Mononuclear cell (primary cell): ENCODE results near the gene CNTN2. TPM values are rescaled to one million over a fixed set of nuclear protein-coding genes. Genes with fewer than 3 reads are reported as not detected.

ENCODE experiments used
- H3K27me3 ChIP-seq: 2 replicates; pipeline ENCODE4 v1.6.0; 2011; ENCODE audit warnings: low read length, control low read depth; ENCODE audit not compliant: insufficient read depth
- H3K4me1 ChIP-seq: 2 replicates; pipeline ENCODE4 v1.5.1; 2011; ENCODE audit warnings: mild to moderate bottlenecking, low read length, control low read depth; ENCODE audit not compliant: insufficient read depth
- H3K4me3 ChIP-seq: 2 replicates; pipeline ENCODE4 v1.5.1; 2011; ENCODE audit warnings: mild to moderate bottlenecking, low read length, moderate library complexity
- H3K9me3 ChIP-seq: 2 replicates; pipeline ENCODE4 v1.5.1; 2011; ENCODE audit warnings: low read depth, mild to moderate bottlenecking, control low read depth, low read length
- total RNA-seq: library from RNA; depleted of rRNA; stranded (reverse); fragments of >200 nt; gene quantifications from one replicate; pipeline ENCODE4 v1.2.3, GENCODE V29; 2012

Gene CNTN2
- total RNA-seq, 1 donor: 0.21 TPM

- H3K4me1 ChIP-seq: no peaks in the 10 kb centered on the region
- H3K27me3 ChIP-seq: no peaks in the 10 kb centered on the region
- H3K9me3 ChIP-seq: no peaks in the 10 kb centered on the region
- no peak overlapping the region for H3K4me3 ChIP-seq
Measured at GRCh38 chr1:205091043-205091740, 48.2 kb downstream of the CNTN2 start.

GRCh38 chr1:205095422-205095821, 52.4 kb downstream of the CNTN2 start:
- H3K4me3 ChIP-seq: no peak overlapping the region
- H3K9me3 ChIP-seq: no peaks in the 10 kb centered on the region
- H3K4me1 ChIP-seq: no peaks in the 10 kb centered on the region
- no peaks in the 10 kb centered on the region for H3K27me3 ChIP-seq

DNA sequence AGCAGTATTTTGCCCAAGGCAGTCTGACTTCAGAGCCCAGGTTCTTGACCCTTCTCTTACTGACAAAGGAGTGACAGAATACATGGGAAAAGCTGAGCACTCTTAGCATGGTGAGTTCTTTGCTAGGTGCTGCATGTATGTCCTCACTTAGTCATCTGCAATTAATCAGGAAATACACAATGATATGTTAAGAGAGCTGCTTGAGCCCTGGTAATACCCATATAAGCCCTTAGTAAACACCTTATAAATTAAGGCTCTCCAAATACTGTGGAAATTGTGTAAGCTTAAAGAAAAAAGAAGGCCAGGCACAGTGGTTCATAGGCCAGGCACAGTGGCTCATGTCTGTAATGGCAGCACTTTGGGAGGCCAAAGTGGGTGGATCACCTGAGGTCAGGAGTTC, 55.2 kb downstream of the CNTN2 start:
- Histone ChIP-seq H3K4me1 (no peaks in the 10 kb centered on the region), H3K9me3 (no peaks in the 10 kb centered on the region), H3K4me3 (no peak overlapping the region)

GRCh38 chr1:205102404-205102803, 59.4 kb downstream of the CNTN2 start:
- Histone ChIP-seq H3K9me3 (no peaks in the 10 kb centered on the region), H3K27me3 (no peaks in the 10 kb centered on the region), H3K4me1 (no peaks in the 10 kb centered on the region), H3K4me3 (no peak overlapping the region)

More for the DNA sequence above, 55.2 kb downstream of the CNTN2 start:
- no peaks in the 10 kb centered on the region for H3K27me3 ChIP-seq

GRCh38 chr1:205107327-205107726, 64.3 kb downstream of the CNTN2 start:
- Histone ChIP-seq H3K9me3 (no peaks in the 10 kb centered on the region), H3K4me1 (no peaks in the 10 kb centered on the region), H3K27me3 (no peaks in the 10 kb centered on the region), H3K4me3 (no peak overlapping the region)

DNA sequence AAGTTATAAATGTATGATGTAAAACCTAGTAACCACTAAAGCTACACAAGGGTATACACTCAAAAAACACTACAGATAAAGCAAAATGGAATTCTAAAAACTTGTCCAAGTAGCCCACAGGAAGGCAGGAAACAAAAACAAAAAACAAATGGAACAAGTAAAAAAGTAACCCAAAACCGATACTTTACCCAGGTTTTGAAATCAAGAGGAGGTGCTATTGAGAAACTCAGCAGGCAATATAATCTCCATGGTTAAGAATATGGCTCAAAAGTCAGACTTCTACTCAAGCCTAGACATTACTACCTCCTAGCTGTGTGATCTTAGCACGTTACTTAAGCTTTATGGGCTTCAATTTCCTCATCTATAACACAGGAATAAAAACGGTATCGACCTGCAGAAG, 65.5 kb downstream of the CNTN2 start:
- Histone ChIP-seq H3K4me1 (no peaks in the 10 kb centered on the region), H3K4me3 (no peak overlapping the region), H3K27me3 (no peaks in the 10 kb centered on the region), H3K9me3 (no peaks in the 10 kb centered on the region)

- H3K27me3 ChIP-seq: no peaks in the 10 kb centered on the region
- H3K9me3 ChIP-seq: no peaks in the 10 kb centered on the region
- H3K4me3 ChIP-seq: no peak overlapping the region
- no peaks in the 10 kb centered on the region for H3K4me1 ChIP-seq
Measured at GRCh38 chr1:205109269-205109668, 66.3 kb downstream of the CNTN2 start.

DNA sequence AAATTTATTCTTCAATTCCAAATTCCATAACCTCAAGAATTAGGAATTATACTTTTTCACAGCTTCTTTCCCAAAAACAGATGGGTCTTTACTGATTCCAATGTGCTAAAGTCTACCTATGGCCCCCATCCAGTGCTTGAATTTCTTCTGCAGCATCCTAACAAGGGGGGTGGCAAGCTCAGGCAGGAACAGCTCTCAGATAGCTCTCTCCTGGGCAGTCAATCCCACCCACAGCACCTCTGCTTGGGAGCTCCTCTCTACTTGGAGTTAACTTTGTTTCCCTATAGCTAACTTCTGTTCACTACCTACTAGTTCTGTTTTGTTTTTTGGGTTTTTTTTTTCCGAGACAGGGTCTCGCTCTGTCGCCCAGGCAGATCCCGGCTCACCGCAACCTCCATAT, 66.7 kb downstream of the CNTN2 start:
- Histone ChIP-seq H3K4me3 (no peak overlapping the region), H3K9me3 (no peaks in the 10 kb centered on the region), H3K4me1 (no peaks in the 10 kb centered on the region), H3K27me3 (no peaks in the 10 kb centered on the region)

GRCh38 chr1:205111354-205111753, 68.3 kb downstream of the CNTN2 start:
- Histone ChIP-seq H3K4me3 (no peak overlapping the region), H3K4me1 (no peaks in the 10 kb centered on the region), H3K27me3 (no peaks in the 10 kb centered on the region), H3K9me3 (no peaks in the 10 kb centered on the region)

GRCh38 chr1:205118752-205119151, 75.7 kb downstream of the CNTN2 start:
- Histone ChIP-seq H3K4me1 (peaks cover 36% of the 10 kb centered on the region), H3K27me3 (no peaks in the 10 kb centered on the region), H3K9me3 (no peaks in the 10 kb centered on the region), H3K4me3 (no peak overlapping the region)

- Histone ChIP-seq H3K27me3 (no peaks in the 10 kb centered on the region), H3K9me3 (no peaks in the 10 kb centered on the region), H3K4me3 (peak within 1 kb of the TSS; percentile 88), H3K4me1 (peaks cover 40% of the 10 kb centered on the region)
Measured at GRCh38 chr1:205121660-205122488, 78.9 kb downstream of the CNTN2 start, which contains the start of gene RBBP5. Gene RBBP5, minus strand, starts transcription at chr1:205121978. Its CDS starts 105 bp downstream, at chr1:205121873.

- Histone ChIP-seq H3K9me3 (no peaks in the 10 kb centered on the region), H3K4me3 (peak overlapping the region; percentile 88), H3K27me3 (no peaks in the 10 kb centered on the region), H3K4me1 (peaks cover 41% of the 10 kb centered on the region)
Measured at GRCh38 chr1:205122489-205122882, 79.5 kb downstream of the CNTN2 start.

GRCh38 chr1:205124726-205125125, 81.7 kb downstream of the CNTN2 start:
- no peaks in the 10 kb centered on the region for H3K27me3 ChIP-seq
- H3K4me1 ChIP-seq: peaks cover 31% of the 10 kb centered on the region
- H3K9me3 ChIP-seq: no peaks in the 10 kb centered on the region
- H3K4me3 ChIP-seq: no peak overlapping the region

DNA sequence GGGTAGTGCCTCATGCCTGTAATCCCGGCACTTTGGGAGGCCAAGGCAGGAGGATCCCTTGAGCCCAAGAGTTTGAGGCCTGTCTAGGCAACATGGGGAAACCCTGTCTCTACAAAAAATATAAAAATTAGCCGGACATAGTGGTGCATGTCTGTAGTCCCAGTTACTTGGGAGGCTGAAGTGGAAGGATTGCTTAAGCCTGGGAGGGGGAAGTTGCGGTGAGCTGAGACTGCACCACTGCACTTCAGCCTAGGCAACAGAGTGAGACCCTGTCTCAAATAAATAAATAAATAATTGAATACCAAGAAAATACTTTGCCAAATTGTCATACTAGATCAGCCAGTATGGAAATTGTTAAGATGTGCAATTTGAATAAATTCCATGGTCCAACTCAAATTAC, 84.6 kb downstream of the CNTN2 start:
- H3K9me3 ChIP-seq: no peaks in the 10 kb centered on the region
- no peaks in the 10 kb centered on the region for H3K27me3 ChIP-seq
- H3K4me1 ChIP-seq: peaks cover 13% of the 10 kb centered on the region
- H3K4me3 ChIP-seq: no peak overlapping the region
